ENCODE data around the gene PDE1A.
"Not testable (repeated sequence)": the region's sequence is repeated elsewhere in the genome, so short reads cannot be mapped to it uniquely, and the experiment has no call there.

PDE1A gene

GRCh38 chr2:182351427-182351826 lies 75.4 kb downstream of the PDE1A start:
- DNase-seq: no peak

- no peak for DNase-seq
These were observed 77.6 kb downstream of the PDE1A start for GRCh38 chr2:182349268-182349667.

- no peak for DNase-seq
These were observed 81.5 kb downstream of the PDE1A start for GRCh38 chr2:182345384-182345783.

- no peak for DNase-seq
These were observed 96.2 kb downstream of the PDE1A start for GRCh38 chr2:182330451-182331305.

- no peak for DNase-seq
These were observed 102.2 kb downstream of the PDE1A start for GRCh38 chr2:182324665-182325064.

GRCh38 chr2:182321096-182321495 lies 105.7 kb downstream of the PDE1A start:
- DNase-seq: no peak

- DNase-seq: no peak
These were observed 107.0 kb downstream of the PDE1A start for GRCh38 chr2:182319556-182320505.

GRCh38 chr2:182318466-182319220 lies 108.2 kb downstream of the PDE1A start:
- DNase-seq: no peak

- no peak for DNase-seq
These were observed 109.9 kb downstream of the PDE1A start for GRCh38 chr2:182316950-182317349.

DNA sequence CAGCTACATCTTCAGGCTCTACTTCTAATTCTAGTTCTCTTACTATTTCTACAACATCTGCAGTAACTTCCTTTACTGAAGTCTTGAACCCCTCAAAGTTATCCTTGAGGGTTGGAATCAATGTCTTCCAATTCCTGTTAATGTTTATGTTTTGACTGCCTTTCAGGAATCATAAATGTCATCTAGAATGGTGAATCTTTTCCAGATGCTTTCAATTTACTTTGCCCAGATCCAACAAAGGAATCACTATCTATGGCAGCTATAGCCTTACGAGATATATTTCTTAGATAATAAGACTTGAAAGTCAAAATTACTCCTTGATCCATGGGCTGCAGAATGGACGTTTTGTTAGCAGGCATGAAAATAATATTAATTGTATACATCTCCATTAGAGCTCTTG lies 123.9 kb downstream of the PDE1A start:
- DNase-seq: no peak

DNA sequence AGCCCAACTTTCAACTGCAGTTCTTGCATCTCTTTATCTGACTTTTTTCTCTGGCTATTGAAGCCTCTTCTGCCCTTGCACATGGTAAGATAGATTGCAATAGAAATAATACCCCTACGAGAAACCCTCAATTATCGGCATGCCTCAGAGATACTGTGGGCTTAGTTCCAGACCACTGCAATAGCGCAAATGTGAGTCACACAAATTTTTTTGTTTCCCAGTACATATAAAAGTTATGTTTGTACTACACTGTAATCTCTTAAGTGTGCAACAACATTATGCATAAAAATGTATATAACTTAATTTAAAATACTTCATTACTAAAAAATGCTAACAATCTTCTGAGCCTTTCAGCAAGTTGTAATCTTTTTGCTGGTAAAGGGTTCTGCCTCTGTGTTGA lies 124.7 kb downstream of the PDE1A start:
- no peak for DNase-seq

DNA sequence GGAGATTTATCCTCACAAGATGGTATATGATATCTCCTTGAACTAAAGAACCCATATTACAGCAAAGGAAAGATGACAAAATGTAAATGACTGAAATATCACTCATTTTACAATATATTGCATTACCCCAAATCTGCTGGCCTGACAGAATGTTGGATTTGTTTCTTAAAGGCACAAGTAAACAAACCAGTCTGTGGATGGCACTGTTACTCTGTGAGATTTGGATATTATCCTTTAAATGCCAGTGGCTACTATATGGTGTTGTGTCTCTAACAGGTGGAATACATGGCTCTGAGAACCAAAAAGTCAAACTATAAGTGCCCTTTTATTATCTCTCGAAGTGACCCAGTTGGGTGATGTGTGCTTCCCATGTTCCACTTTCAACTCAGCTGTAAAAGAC lies 125.7 kb downstream of the PDE1A start:
- no peak for DNase-seq

- no peak for DNase-seq
These were observed 126.2 kb downstream of the PDE1A start for GRCh38 chr2:182300608-182301007.

DNA sequence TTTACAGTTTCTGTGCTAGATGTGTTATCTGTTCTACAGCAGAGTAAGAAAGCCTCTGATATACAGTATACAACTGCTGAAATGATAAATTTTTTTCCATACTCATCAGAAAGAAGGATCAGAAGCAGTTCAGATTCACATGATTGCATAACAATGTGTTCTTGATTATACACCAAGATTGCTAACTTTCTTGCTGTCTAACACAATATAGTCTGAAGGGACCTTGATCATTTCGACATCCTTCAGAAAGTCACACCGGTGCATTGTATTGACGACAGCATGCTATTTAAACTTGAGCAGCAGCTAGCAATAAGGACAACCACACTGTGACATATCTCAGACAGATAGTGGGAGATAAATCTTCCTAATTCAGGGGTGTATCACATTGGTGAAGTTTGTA lies 127.2 kb downstream of the PDE1A start:
- no peak for DNase-seq

DNA sequence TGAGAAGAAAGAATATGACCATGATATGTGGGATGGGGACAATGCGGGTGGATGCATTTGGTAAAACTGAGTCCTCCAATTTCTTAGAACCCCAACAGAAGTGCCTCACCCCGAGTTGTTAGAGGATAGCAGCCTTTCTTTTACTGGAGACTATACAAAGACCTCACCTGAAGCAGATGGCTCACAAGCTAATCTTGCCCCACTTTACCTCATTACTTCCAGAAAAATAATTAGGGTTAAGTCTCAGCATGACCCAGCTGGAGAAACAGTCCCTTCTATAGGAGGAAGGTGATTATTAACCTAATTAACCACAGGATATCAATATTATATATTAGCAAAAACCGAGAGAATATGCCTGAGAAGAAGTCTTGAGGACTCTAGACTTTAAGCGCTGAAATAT lies 128.4 kb downstream of the PDE1A start:
- DNase-seq: no peak

DNA sequence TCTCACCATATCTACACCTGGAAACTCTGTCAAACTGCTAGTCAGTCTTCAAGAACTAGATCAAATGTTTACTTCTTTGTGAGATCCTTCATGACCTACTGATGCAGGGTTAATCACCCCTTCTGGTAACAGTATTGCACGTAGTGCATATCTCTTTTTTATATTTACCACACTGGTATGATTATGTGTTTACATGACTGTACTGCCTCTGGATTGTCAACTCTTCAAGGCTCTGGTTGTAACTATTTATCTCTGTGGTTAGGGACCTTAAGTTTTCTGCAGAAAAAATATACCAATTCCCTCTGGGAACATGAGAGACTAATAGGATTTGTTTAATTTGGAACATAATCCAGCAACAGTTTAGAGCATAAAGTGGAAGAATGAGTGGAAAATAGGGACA lies 135.5 kb downstream of the PDE1A start:
- DNase-seq: no peak

DNA sequence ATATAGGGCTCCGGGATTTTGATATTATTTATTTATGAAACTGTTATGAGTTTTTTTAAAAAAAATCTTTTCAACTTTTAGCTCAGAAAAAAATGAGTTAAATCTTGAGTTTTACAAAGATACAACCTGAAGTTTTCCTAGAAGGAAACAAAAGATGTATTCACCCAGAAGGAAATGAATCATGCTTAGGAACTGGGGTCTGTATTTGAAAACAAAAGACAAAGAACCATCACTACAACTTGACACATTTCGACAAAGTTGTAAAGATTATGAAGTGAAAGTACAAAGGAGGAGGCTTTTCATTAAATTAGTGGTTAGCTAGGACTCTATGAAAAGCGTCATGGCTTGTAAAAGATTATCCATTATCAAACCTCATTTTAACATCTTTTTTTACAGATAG lies 143.3 kb downstream of the PDE1A start:
- no peak for DNase-seq

GRCh38 chr2:182281276-182281675 lies 145.6 kb downstream of the PDE1A start:
- no peak for DNase-seq

DNA sequence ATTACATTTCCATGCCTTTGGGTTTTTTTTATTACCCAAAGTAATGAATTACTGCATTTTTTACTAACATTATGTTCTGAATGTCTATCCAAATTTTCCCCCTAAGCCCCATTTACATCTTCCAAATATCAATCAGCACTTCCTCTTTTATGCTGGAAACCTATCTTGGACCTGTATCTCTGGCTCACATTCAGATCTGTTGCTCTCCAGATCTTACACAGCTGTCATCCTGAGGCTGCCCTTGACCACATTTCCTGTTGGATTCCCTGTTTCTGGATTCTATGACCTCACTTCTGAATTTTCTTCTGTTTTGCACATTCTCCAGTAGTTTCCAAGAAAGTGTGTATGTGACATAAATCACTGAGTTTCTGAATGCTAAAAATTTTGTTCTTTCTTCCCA lies 146.7 kb downstream of the PDE1A start:
- DNase-seq: no peak

DNA sequence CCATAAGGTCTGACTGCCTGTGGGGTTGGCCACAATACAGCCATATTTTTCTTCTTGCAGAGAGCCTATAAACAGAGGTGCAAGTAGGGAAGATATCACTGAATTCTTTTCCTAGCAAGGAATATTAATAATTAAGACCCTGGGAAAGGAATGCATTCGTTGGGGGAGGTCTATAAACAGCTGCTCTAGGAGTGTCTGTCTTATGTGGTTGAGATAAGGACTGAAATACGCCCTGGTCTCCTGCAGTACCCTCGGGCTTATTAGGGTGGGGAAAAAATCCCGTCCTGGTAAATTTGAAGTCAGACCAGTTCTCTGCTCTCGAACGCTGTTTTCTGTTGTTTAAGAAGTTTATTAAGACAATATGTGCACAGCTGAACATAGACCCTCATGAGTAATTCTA lies 150.2 kb downstream of the PDE1A start:
- DNase-seq: not testable (repeated sequence)

DNA sequence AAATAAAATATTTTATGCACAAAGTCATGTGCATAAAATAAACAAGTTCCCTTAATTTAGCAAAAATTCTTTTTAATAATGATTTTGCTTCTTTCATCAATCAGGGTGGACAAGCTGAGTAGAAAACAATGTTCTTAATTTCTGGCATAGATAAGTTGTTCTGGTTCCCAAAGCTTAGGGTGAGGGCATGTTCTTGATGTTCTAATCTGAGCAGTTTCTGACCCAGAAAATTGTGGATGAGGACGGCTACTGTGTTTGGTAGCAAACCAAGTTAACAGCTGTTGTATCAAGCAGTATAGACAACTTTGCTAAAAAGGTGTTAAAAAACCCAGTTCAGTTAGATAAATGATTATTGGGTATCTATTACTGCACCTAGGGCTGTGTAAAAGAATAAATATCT lies 158.9 kb downstream of the PDE1A start:
- no peak for DNase-seq

- no peak for DNase-seq
These were observed 159.9 kb downstream of the PDE1A start for GRCh38 chr2:182266909-182267308.

DNA sequence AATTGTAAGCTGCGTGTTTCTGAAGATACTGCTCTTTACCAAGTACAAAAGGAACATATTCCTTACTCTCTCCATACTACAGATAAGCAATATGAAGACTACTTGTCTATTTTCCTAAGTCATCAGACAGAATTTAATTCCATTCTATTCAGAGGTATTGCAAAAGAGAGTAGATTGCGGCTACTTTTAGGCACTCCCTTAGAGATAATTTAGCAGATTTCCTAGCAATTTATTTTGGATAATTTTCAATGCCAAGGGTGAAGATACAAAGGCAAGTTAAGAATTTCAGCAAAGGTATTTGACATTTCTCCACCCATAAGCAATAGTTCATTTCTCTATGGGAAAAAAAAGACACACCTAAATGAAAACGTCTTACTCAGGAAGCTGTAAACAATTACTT lies 161.1 kb downstream of the PDE1A start:
- no peak for DNase-seq
